HCT116 (cell line): Measurements from ENCODE around the gene PSKH1.

Source experiments
- EZH2 ChIP-seq: fragments of 200-600 bp; sonication (generic); IDR thresholded peaks from 2 replicates; pipeline ENCODE4 v1.6.1; 2017; ENCODE audit warnings: antibody characterized with exemption, mixed run types
- EZH2phosphoT487 ChIP-seq: fragments of 200-600 bp; IDR thresholded peaks from 2 replicates; pipeline ENCODE4 v1.6.1; 2018; ENCODE audit warnings: antibody characterized with exemption, borderline replicate concordance
- POLR2A ChIP-seq: IDR thresholded peaks from 2 replicates; pipeline ENCODE4 v1.7.0; 2011; ENCODE audit warnings: borderline replicate concordance; ENCODE audit not compliant: insufficient read depth, insufficient read length; ENCODE audit errors: extremely low read depth
- POLR2AphosphoS5 ChIP-seq: IDR thresholded peaks from 2 replicates; pipeline ENCODE4 v1.6.1; 2011; ENCODE audit warnings: mild to moderate bottlenecking, low read depth, low read length, moderate library complexity
- YY1 ChIP-seq: IDR thresholded peaks from 2 replicates; pipeline ENCODE4 v1.6.1; 2011; ENCODE audit warnings: low read length, low read depth, moderate library complexity, mild to moderate bottlenecking; ENCODE audit not compliant: insufficient replicate concordance; ENCODE audit errors: extremely low read depth
- TF ChIP-seq, protein P1 (sequence below): IDR thresholded peaks from 2 replicates; pipeline ENCODE4 v1.6.1; 2012; ENCODE audit warnings: low read depth
- TF ChIP-seq, protein P2 (sequence below), 3 experiments: fragments of 200-600 bp in 1 of 3; sonication (generic) in 1 of 3; IDR thresholded peaks in 2 of 3; conservative IDR thresholded peaks in 1 of 3; 2 replicates each; pipeline ENCODE4 v1.5.1; 2012 to 2017; ENCODE audit warnings: low read depth in 2 of 3, low read length in 2 of 3, antibody characterized with exemption in 1 of 3, borderline replicate concordance in 1 of 3, control low read depth in 1 of 3, mild to moderate bottlenecking in 1 of 3, mixed read lengths in 1 of 3, mixed run types in 1 of 3, moderate library complexity in 1 of 3; ENCODE audit not compliant: insufficient read depth in 1 of 3
- TF ChIP-seq, protein P3 (sequence below): IDR thresholded peaks from 2 replicates; pipeline ENCODE4 v1.6.1; 2012

DNA sequence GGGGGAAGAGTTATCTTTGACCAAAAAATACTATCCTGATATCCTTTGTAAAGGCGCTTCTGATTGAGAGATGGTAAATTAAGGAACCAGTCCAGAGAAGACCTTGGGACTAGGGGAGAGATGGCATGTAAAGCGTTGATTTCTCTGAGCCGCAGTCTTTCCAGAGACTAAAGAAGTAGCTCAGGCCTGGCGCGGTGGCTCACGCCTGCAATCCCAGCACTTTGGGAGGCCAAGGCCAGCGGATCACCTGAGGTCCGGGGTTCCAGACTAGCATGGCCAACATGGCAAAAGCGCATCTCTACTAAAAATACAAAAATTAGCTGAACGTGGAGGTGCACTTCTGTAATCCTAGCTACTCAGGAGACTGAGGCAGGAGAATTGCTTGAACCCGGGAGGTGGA, 44.9 kb upstream of the PSKH1 start:
- TF ChIP-seq YY1: no peak
- TF ChIP-seq, protein P1, sequence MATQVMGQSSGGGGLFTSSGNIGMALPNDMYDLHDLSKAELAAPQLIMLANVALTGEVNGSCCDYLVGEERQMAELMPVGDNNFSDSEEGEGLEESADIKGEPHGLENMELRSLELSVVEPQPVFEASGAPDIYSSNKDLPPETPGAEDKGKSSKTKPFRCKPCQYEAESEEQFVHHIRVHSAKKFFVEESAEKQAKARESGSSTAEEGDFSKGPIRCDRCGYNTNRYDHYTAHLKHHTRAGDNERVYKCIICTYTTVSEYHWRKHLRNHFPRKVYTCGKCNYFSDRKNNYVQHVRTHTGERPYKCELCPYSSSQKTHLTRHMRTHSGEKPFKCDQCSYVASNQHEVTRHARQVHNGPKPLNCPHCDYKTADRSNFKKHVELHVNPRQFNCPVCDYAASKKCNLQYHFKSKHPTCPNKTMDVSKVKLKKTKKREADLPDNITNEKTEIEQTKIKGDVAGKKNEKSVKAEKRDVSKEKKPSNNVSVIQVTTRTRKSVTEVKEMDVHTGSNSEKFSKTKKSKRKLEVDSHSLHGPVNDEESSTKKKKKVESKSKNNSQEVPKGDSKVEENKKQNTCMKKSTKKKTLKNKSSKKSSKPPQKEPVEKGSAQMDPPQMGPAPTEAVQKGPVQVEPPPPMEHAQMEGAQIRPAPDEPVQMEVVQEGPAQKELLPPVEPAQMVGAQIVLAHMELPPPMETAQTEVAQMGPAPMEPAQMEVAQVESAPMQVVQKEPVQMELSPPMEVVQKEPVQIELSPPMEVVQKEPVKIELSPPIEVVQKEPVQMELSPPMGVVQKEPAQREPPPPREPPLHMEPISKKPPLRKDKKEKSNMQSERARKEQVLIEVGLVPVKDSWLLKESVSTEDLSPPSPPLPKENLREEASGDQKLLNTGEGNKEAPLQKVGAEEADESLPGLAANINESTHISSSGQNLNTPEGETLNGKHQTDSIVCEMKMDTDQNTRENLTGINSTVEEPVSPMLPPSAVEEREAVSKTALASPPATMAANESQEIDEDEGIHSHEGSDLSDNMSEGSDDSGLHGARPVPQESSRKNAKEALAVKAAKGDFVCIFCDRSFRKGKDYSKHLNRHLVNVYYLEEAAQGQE: no peak
- TF ChIP-seq, protein P2, sequence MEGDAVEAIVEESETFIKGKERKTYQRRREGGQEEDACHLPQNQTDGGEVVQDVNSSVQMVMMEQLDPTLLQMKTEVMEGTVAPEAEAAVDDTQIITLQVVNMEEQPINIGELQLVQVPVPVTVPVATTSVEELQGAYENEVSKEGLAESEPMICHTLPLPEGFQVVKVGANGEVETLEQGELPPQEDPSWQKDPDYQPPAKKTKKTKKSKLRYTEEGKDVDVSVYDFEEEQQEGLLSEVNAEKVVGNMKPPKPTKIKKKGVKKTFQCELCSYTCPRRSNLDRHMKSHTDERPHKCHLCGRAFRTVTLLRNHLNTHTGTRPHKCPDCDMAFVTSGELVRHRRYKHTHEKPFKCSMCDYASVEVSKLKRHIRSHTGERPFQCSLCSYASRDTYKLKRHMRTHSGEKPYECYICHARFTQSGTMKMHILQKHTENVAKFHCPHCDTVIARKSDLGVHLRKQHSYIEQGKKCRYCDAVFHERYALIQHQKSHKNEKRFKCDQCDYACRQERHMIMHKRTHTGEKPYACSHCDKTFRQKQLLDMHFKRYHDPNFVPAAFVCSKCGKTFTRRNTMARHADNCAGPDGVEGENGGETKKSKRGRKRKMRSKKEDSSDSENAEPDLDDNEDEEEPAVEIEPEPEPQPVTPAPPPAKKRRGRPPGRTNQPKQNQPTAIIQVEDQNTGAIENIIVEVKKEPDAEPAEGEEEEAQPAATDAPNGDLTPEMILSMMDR (IDR thresholded peaks at IDR 0.05 in 2 of 3, conservative IDR thresholded peaks at IDR 0.05 in 1 of 3; ENCODE audit: borderline replicate concordance in 1 of 3, insufficient read depth in 1 of 3, low read depth in 2 of 3, low read length in 2 of 3): no peak
- no peak for TF ChIP-seq EZH2phosphoT487
- TF ChIP-seq, protein P3, sequence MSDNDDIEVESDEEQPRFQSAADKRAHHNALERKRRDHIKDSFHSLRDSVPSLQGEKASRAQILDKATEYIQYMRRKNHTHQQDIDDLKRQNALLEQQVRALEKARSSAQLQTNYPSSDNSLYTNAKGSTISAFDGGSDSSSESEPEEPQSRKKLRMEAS: no peak
- no peak for TF ChIP-seq POLR2AphosphoS5
- TF ChIP-seq EZH2: no peak
- no peak for TF ChIP-seq POLR2A
